HG03045 (cell line): ENCODE results near the gene RASSF1.
"Not testable (repeated sequence)": the region's sequence is repeated elsewhere in the genome, so short reads cannot be mapped to it uniquely, and the experiment has no call there.

Experiments used
- ATAC-seq: cut with Tn5 transposase; IDR thresholded peaks from one replicate; pipeline ENCODE4 v1.9.1; 2021; ENCODE audit warnings: mild to moderate bottlenecking, moderate library complexity; ENCODE audit not compliant: unreplicated experiment

Gene RASSF1

DNA sequence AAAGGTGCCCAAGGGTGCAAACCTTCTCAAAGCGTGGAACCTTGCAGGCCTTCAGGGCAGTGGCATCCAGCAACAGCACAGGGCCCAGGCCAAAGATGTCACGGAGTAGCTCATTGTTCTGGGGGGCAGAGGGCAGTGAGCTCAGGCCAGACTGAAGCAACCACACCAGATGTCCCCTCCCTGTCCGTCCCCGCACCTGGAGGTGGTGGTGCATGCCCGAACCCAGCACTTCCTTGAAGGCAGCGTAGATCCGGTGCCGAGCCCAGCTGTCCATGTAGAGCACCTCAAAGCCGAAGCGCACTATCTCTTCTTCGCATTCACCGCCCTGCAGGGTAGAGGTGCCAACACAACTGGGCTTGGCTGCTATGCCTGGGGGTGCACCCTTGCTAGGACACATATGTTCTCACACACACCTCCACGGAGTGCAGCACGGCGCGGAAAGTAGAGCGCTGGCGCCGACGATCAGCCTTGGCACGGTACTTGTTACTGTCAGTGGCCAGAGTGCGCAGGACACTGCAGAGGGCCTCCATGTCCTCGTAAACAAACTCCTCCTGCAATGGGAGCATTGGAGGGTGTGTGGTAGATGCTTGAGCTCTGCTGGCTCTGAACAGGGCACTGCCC lies 52.1 kb downstream of the RASSF1 start:
- no peak for ATAC-seq

DNA sequence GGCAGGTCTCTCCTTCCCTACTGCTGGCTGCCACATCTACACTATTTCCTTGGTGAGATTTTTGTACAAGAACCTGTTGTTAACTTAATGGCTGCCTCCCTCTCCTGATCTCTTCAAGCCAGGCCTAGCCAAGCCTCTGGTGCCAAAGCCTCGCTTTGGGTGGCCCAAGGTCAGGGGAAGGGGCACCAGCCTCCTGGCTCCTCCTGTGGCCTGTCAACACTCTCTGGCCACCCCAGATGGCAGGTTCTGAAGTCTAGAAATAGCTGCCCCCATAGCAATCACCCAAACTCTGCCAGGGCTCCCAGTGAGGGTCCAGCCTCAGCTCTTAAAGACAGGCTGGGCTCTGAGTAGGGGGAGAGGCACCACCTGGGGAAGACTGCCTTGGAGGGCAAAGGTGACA lies 53.4 kb downstream of the RASSF1 start:
- no peak for ATAC-seq

DNA sequence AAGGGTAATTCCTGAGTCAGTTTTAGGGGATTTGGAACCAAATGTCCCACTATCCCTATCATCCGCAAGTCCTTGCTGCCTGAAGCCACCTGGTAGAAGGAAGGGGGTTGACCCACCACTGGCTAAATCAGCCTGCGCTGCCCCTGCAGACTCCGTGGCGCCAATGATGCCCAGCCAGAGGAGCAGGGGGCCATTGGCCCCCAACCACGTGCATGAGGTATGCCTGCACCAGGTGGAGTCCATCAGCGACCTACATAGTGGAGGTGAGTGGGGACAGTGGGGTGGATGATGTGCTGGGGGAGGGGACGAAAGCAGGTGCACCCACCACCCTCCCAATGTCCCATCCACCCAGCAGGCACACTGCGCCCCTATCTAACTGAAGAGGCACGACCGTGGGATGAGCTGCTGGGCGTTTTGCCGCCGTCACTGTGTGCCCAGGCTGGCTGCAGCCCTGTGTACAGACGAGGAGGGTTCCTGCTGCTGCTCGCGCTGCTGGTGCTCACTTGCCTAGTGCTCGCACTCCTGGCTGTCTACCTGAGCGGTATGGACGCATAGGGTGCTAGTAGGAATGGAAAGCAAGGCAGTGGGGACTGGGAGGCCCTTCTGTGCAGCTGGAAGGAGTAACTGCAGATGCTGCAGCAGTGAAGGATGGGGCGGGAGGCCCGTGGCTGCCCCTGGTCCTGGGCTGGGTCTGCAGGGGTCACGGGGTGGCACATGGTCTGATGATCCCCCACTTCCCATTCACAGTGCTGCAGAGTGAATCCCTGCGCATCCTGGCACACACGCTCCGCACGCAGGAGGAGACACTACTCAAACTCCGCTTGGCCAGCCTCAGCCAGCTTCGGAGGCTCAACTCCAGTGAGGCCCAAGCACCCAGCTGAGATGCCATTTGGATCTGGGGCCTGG lies 54.1 kb downstream of the RASSF1 start:
- ATAC-seq, result no peak

DNA sequence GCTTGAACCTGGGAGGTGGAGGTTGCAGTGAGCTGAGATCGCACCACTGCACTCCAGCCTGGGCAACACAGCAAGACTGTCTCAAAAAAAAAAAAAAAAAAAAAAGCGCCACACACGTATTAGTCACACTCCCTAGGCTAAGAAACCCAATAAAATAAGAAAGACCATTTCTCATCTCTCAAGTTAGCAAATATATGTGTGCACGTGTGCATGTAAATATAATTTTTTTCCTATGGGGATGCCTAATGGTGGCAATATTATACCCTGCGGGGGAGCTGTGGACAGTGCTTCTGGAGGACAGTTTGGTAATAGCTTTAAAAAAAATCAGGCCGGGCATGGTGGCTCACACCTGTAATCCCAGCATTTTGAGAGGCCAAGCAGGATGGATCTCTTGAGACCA lies 56.5 kb downstream of the RASSF1 start:
- not testable (repeated sequence) for ATAC-seq
